Measurements from ENCODE around the gene ANXA11. TPM values are rescaled to one million over a fixed set of nuclear protein-coding genes. Genes with fewer than 3 reads are reported as not detected.

The ANXA11 gene
- total and polyA plus RNA-seq, 9 of the 15 experiments (the other 6 are each of a cell fraction or from before 2014, with no cell fraction given): 43.6 to 212 (median 109) TPM

GRCh38 chr10:80202934-80203834, 2.2 kb downstream of the ANXA11 start (continued):
- peak in 1 of 2 experiments; percentile 88; a peak in 2 of 4 replicates for TF ChIP-seq ZNF318 (IDR thresholded peaks at IDR 0.05; ENCODE audit: borderline replicate concordance in 1 of 2, low read depth in 1 of 2)
- TF ChIP-seq IRF9 (tag; IDR thresholded peaks at IDR 0.05): peak; percentile 69
- no peak; the same call in 1 of the 2 replicates for TF ChIP-seq MTA3 (IDR thresholded peaks at IDR 0.05; ENCODE audit: borderline replicate concordance)
- TF ChIP-seq CHD1 (IDR thresholded peaks at IDR 0.05; ENCODE audit: low read length): no peak
- no peak for TF ChIP-seq ZFP1 (CRISPR knock-in tag; IDR thresholded peaks at IDR 0.05)
- no peak for TF ChIP-seq HDGF (IDR thresholded peaks at IDR 0.05)
- peak; percentile 75 for TF ChIP-seq TFAP4 (CRISPR knock-in tag; IDR thresholded peaks at IDR 0.05; ENCODE audit: borderline replicate concordance)
- no peak for TF ChIP-seq POLR2H (tag; IDR thresholded peaks at IDR 0.05; ENCODE audit: low read depth)
- TF ChIP-seq ZNF77 (CRISPR knock-in tag; IDR thresholded peaks at IDR 0.05): no peak
- no peak for TF ChIP-seq HMGXB4 (CRISPR knock-in tag; IDR thresholded peaks at IDR 0.05)
- peak; percentile 99 for TF ChIP-seq SMARCA5 (IDR thresholded peaks at IDR 0.05)
- peak; percentile 68 for TF ChIP-seq HLTF (IDR thresholded peaks at IDR 0.05)
- peak; percentile 44; the same call in 1 of the 2 replicates for TF ChIP-seq NR2C2 (CRISPR knock-in tag; IDR thresholded peaks at IDR 0.05)
- TF ChIP-seq NR2C2 (tag; IDR thresholded peaks at IDR 0.05): peak; percentile 33
- no peak for TF ChIP-seq PHB2 (IDR thresholded peaks at IDR 0.05; ENCODE audit: low read depth)
- no peak for TF ChIP-seq CHD2 (IDR thresholded peaks at IDR 0.05; ENCODE audit: low read depth, low read length)

All from K562 (cell line).